GM12872 (cell line): Measurements from ENCODE around the gene TMEM154.

Source experiments
- TF ChIP-seq, protein P1 (sequence below): IDR thresholded peaks from 3 replicates; pipeline ENCODE4 v1.5.1; 2011; ENCODE audit warnings: low read depth, mild to moderate bottlenecking, low read length, moderate library complexity; ENCODE audit not compliant: insufficient read depth

Gene TMEM154

DNA sequence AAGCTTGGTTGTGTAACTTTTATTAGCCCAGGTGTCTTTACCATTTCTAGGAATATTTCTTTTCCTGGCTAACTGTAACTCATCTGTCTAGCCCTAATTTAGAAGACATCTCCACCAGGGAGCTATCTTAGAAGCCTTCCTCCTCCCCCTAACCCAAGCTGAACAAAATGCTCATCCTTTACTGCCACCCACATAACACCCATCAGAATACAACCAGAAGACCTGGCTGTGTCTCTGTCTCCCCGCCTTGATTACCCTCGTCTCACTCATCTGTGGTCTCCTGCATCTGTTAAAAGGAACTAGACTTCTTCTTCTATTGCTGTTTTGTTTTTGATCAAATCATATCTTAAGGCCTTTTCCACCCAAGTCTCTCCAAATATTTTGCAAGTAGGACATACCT lies 4.8 kb upstream of the TMEM154 start:
- TF ChIP-seq, protein P1, sequence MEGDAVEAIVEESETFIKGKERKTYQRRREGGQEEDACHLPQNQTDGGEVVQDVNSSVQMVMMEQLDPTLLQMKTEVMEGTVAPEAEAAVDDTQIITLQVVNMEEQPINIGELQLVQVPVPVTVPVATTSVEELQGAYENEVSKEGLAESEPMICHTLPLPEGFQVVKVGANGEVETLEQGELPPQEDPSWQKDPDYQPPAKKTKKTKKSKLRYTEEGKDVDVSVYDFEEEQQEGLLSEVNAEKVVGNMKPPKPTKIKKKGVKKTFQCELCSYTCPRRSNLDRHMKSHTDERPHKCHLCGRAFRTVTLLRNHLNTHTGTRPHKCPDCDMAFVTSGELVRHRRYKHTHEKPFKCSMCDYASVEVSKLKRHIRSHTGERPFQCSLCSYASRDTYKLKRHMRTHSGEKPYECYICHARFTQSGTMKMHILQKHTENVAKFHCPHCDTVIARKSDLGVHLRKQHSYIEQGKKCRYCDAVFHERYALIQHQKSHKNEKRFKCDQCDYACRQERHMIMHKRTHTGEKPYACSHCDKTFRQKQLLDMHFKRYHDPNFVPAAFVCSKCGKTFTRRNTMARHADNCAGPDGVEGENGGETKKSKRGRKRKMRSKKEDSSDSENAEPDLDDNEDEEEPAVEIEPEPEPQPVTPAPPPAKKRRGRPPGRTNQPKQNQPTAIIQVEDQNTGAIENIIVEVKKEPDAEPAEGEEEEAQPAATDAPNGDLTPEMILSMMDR, result no peak

DNA sequence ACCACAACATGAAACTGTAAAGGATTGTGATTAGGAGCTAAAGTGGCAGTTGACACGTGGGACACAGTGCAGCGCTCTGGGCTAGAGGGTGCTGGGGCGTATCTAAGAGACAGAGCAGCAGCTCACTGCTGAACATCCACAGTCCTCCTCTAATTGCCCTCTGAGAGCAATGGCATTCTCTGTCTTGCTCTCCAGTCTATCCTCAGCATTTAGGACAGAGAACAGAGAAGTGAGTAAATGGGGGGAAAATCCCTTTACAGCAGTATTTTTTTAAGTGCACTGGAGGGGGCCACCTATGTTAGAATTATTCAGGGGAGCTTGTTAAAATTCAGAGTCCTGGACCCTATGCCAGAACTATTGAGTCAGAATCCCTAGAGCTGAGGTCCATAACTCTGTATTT lies 4.2 kb upstream of the TMEM154 start:
- TF ChIP-seq, protein P1, result no peak

DNA sequence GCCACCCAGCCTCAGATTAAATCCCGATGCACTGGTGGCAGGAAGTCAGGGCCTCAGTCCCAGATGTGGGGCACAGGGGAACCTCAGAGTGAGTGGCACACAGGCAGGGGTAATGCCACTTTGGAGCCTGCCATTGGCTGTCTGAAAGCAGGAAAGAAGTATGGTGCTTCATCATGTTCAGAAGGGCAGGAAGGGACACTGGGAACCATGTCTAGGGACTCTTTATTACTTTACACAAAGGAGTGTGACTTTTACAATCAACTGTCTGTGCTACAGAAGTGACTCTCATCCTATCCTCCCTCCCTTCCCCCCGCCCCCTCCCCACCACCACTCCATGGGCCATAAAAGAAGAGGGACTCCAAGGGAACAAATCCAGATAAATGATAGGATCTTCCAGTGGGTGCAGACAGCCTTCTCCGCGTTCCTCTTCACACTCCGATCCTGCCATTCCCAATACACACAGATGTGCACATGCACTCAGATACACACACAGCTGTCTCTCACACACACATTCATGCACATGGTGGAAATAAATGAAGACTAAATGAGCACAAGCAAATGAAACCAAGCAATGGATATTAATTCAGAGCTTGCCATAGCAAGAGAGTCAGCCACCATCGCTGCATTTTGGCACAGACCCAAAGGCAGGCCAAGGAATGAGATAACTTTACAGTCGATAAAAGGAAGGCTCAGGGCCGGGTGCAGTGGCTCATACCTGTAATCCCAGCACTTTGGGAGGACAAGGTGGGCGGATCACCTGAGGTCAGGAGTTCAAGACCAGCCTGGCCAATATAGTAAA lies 2.5 kb upstream of the TMEM154 start:
- TF ChIP-seq, protein P1, result no peak

DNA sequence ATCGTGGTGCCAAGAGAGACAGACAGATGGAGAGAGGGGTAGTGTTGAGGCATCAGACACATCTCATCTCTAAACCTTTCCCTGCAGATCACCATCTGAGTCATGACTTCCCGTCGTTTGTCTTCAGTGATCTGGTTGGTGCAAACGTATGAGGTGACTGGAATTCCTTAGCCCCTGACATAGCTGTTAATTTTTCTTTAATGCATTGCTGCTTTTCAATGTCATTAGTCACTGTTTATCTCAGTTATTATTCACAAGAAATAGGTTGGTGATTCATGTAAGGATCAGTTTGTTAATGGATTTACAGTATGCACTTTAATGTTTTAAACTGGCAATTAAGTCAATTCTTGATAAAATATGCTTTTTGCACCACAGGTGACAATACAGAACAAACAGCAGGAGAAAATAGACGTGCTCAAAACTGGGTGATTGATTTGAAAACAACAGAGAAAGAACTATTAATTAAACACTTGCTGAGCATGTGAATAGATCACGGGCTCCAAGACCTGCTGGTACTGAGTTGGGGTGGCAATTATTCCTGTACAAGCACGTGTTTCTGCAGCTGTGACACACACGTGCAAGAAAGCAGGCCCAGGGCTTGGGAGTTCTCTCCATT lies 1.3 kb upstream of the TMEM154 start:
- TF ChIP-seq, protein P1, result no peak

DNA sequence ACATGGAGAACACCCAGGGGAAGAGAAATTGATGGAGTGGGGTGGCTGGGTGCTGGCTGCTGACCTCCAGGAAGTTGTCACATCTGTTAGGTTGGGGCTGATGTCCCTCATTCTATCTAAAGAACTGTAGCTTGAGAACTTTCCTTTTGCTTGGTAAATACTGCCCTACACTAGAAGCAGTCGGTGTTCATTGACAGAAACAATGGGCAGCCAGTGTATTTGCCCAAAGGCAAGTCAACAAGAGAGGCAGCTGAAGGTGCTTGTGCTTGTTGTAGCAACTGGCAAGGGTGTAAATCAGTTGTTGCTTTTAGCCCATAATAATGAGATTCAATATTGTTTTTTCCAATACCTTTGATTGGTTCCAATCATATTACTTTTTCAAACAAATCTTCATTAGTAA lies 956 bp downstream of the TMEM154 start:
- TF ChIP-seq, protein P1, result no peak

DNA sequence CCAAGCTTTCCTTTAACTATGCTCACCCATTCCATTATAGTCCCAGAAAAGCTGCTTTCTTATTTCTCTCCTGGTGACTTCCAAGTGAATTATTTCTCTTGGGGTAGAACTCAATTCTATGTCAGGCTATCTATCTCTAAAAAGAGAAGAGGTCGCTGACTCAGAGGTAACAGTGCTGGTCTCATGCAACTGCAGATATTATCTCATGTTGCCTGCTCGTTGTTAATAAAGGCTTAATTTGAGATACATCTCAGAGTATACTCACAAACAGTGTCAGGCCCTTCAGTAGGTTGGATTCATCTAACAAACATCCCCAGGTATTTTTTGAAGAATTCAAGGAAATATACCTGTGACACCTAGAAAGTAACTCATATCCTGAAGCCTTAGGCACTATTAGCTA lies 2.7 kb downstream of the TMEM154 start:
- TF ChIP-seq, protein P1, result no peak

DNA sequence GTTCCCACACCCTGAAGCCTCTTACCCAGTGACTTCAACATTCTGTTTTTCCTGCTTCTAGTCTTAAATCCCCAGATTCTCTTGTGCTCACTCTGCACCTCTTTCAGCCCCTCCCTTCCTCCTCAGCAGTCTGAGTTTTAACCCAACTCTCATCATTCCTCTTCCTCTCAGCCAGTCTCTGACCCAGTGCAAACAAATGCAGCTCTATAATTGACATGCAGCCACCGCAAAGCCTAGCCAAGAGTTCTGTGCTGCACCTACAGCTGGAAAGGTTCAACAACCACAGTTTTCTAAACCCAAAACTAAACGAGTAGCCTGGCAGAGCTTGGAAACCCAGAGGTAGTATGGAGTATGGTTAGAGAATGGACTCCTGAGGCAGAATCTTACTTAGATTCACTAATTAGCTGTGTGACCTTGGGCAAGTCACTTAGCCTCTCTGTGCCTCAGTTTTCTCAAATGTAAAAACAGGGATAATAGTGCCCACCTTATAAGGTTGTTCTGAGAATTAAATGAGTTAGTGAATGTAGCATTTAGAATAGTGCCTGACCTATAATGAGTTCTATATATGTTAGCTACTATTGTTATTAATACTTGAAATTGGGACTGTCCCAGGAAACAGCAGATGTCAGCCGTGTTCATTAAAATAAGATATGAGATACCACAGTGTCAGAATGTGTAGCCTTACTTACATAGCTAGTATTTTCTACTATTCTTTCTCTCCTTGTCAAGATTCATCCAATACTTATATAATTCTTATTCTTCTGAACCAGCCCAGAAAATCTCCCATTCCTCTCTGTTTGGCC lies 3.5 kb downstream of the TMEM154 start:
- TF ChIP-seq, protein P1, result no peak
